GM12878 (cell line): Measurements from ENCODE around the gene LAMA5. TPM values are rescaled to one million over a fixed set of nuclear protein-coding genes. Genes with fewer than 3 reads are reported as not detected.

Source experiments
- MTA2 ChIP-seq: fragments of 450-650 bp; IDR thresholded peaks from 2 replicates; pipeline ENCODE4 v1.6.1; 2016; ENCODE audit warnings: low read depth, mild to moderate bottlenecking, moderate library complexity
- polyA plus RNA-seq, 11 experiments: library from polyadenylated mRNA; depleted of rRNA in 4 of 11; unstranded in 6 of 11; stranded (reverse) in 5 of 11; fragments of >200 nt; fragmentation: Nextera tagmentation in 4 of 11; fragmentation: Illumina TruSeq in 1 of 11; extraction: Ambion mirVana in 4 of 11; extraction: Trizol in 1 of 11; gene quantifications; 1 replicate in 1 of 11; 2 replicates in 10 of 11; pipeline versions ENCODE4 v1.2.1 to v1.2.3, GENCODE V29; 2011 to 2016; ENCODE audit warnings: inconsistent platforms in 2 of 11, missing spikeins in 2 of 11, low read depth in 1 of 11
- total RNA-seq, 4 experiments: library from RNA; depleted of rRNA in 3 of 4; stranded (reverse); fragments of >200 nt in 3 of 4; fragmentation: Illumina TruSeq in 1 of 4; extraction: Trizol in 1 of 4; gene quantifications; 2 replicates each; pipeline versions ENCODE4 v1.2.1 to v1.2.3, GENCODE V29; 2013 to 2021
- TF ChIP-seq, protein P1 (sequence below): fragments of 450-650 bp; IDR thresholded peaks from 2 replicates; pipeline ENCODE4 v1.6.1; 2017; ENCODE audit warnings: low read depth, mild to moderate bottlenecking, moderate library complexity
- TF ChIP-seq, protein P2 (sequence below): IDR thresholded peaks from 2 replicates; pipeline ENCODE4 v1.6.1; 2011; ENCODE audit warnings: borderline replicate concordance, low read depth, mild to moderate bottlenecking, moderate library complexity, mixed read lengths, low read length; ENCODE audit not compliant: insufficient read depth; ENCODE audit errors: extremely low read length
- TF ChIP-seq, protein P3 (sequence below): fragments of 450-650 bp; IDR thresholded peaks from 2 replicates; pipeline ENCODE4 v1.6.1; 2017; ENCODE audit warnings: mild to moderate bottlenecking, low read depth, inconsistent platforms; ENCODE audit not compliant: poor library complexity, severe bottlenecking

LAMA5 gene
- total and polyA plus RNA-seq, 10 of the 15 experiments (the other 5 are each of a cell fraction or from before 2014, with no cell fraction given): 0.09 to 3.1 (median 1.6) TPM; not detected in 3

DNA sequence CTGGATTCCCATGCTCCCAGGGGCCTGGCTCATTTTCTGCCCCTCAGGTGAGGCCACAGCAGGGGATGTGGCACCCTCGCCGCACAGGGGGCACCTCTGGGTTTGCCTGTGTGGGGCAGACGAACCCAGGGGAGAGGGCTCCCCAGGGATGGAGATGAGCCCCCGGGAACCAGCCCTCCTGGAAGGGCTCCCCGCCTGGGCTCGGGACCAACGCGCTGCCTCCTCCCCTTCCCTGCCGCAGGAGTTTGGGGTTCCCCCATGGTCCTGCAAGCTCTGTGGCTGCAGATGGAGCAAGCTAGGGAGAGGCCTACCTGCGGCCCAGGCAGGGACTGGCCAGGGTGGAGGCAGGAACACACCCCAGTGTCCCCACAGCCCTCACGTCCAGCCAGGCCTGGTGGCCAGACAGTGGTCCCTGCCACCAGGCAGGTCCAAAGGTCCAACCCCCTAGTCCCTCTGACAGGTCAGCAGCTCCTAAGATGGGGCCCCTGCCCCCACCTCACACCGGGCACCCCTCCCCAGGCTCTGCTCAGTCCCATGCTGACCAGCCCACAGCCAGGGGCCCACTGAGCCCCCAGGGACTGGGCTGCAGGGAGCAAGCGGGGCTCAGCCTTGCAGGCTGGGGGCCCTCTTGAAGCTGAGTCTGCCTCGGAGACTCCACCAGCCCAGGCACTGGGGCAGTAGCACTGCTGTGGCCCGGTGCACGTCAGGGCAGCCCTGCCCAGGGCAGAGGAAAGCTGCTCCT is 13.7 kb downstream of the LAMA5 start (continued):
- TF ChIP-seq, protein P1, sequence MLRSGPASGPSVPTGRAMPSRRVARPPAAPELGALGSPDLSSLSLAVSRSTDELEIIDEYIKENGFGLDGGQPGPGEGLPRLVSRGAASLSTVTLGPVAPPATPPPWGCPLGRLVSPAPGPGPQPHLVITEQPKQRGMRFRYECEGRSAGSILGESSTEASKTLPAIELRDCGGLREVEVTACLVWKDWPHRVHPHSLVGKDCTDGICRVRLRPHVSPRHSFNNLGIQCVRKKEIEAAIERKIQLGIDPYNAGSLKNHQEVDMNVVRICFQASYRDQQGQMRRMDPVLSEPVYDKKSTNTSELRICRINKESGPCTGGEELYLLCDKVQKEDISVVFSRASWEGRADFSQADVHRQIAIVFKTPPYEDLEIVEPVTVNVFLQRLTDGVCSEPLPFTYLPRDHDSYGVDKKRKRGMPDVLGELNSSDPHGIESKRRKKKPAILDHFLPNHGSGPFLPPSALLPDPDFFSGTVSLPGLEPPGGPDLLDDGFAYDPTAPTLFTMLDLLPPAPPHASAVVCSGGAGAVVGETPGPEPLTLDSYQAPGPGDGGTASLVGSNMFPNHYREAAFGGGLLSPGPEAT: no peak
- TF ChIP-seq, protein P2, sequence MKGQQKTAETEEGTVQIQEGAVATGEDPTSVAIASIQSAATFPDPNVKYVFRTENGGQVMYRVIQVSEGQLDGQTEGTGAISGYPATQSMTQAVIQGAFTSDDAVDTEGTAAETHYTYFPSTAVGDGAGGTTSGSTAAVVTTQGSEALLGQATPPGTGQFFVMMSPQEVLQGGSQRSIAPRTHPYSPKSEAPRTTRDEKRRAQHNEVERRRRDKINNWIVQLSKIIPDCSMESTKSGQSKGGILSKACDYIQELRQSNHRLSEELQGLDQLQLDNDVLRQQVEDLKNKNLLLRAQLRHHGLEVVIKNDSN: no peak
- TF ChIP-seq, protein P3, sequence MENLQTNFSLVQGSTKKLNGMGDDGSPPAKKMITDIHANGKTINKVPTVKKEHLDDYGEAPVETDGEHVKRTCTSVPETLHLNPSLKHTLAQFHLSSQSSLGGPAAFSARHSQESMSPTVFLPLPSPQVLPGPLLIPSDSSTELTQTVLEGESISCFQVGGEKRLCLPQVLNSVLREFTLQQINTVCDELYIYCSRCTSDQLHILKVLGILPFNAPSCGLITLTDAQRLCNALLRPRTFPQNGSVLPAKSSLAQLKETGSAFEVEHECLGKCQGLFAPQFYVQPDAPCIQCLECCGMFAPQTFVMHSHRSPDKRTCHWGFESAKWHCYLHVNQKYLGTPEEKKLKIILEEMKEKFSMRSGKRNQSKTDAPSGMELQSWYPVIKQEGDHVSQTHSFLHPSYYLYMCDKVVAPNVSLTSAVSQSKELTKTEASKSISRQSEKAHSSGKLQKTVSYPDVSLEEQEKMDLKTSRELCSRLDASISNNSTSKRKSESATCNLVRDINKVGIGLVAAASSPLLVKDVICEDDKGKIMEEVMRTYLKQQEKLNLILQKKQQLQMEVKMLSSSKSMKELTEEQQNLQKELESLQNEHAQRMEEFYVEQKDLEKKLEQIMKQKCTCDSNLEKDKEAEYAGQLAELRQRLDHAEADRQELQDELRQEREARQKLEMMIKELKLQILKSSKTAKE: no peak
- TF ChIP-seq MTA2: no peak
